A549 treated with Hydrocortisone at 1 μM for 4 hours (cell line): Measurements from ENCODE around the gene ZNF18. TPM values are rescaled to one million over a fixed set of nuclear protein-coding genes. Genes with fewer than 3 reads are reported as not detected.

Source experiments
- total RNA-seq: library from RNA; stranded (reverse); fragments of 200-300 nt; extraction: Qiagen RNA extraction; gene quantifications from 5 replicates; pipeline ENCODE4 v1.2.3, GENCODE V29; 2022

Gene ZNF18
- 4.8 to 6.6 TPM (median 5.2 TPM) in 5 replicates for total RNA-seq

GRCh38 chr17:11997147-11997971, at the start of gene ZNF18:
TSS of gene ZNF18 (minus strand) at chr17:11997475. CDS start at chr17:11992829, 4,646 bp downstream.

DNA sequence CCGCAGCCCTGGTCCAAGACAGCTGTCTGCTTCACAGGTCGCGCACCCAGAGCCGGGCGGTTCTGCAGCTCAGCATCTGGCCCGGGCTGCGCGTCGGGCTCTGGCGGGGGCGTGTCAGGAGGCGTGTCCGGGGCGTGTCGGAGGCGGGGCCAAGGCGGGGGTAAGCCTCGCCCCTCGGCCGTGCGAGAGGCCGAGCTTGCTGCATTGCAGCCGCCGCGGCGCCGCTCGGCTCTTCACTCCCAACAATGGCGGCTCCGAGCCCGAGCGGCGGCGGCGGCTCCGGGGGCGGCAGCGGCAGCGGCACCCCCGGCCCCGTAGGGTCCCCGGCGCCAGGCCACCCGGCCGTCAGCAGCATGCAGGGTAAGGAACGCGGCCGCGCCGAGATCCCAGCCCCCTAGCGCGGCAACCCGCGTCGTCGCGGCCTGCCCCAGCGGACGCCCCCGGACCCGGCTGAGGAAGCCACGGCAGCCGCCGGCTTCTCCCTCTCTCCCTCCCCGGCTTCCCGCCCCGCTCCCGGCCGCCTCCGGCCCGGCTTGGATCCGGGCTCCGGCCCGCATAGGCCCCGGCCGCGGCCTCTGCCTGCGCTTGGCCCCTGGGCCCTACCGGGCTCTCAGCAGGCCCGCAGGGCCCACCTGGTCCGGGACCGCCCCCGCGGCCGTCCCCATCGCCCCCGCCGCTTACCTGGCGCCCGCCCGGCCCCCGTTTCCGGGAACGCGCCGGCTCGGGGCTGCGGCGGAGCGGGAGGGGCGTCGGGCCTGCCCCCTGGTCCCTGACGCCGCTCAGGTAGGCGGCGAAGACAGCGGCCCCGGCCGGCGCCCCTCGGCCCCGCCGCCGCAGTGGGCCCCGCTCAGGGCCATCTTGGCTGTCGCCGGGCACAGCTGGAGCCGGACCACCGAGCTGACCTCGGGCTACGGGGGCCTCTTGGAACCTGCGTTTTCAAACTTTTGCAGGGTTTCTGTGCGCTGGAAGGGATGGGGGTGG, 23.7 kb upstream of the ZNF18 start, which contains the start of gene MAP2K4:
Gene MAP2K4, plus strand, starts transcription at position 236 of the 981 bp plus-strand sequence. Its CDS starts 10 bp downstream, at position 246.

Other genes with a start within 250 kb of the ZNF18 start
- 26.6 to 37.5 TPM (median 31.3 TPM) in 5 replicates for gene MAP2K4, start 23.4 kb upstream of the ZNF18 start, total RNA-seq